Osteoblast (primary cell): ENCODE measurements around the gene FRMD8. TPM values are rescaled to one million over a fixed set of nuclear protein-coding genes. Genes with fewer than 3 reads are reported as not detected.
A peak's percentile ranks its signal among the peaks of the same experiment; 100 is the strongest.

Experiments
- DNase-seq: peaks from one replicate; pipeline ENCODE4 v3.0.0; 2011; ENCODE audit warnings: low spot score, mixed read lengths; ENCODE audit not compliant: insufficient read length; ENCODE audit errors: missing footprints
- H2AFZ ChIP-seq: 2 replicates; pipeline ENCODE4 v1.6.0; 2011; ENCODE audit warnings: mild to moderate bottlenecking, low read length
- H3K27ac ChIP-seq: 2 replicates; pipeline ENCODE4 v1.5.1; 2011; ENCODE audit warnings: mild to moderate bottlenecking, low read depth, low read length, moderate library complexity
- H3K27me3 ChIP-seq: 2 replicates; pipeline ENCODE4 v1.6.0; 2012; ENCODE audit warnings: mild to moderate bottlenecking, control low read depth, inconsistent platforms, low read length, moderate library complexity; ENCODE audit not compliant: insufficient read depth
- H3K36me3 ChIP-seq: 2 replicates; pipeline ENCODE4 v1.5.1; 2011; ENCODE audit warnings: mild to moderate bottlenecking, low read length, control low read depth, moderate library complexity; ENCODE audit not compliant: insufficient read depth
- H3K4me1 ChIP-seq: 2 replicates; pipeline ENCODE4 v1.5.1; 2011; ENCODE audit warnings: mild to moderate bottlenecking, low read length, control low read depth, moderate library complexity; ENCODE audit not compliant: insufficient read depth
- H3K4me2 ChIP-seq: 2 replicates; pipeline ENCODE4 v1.6.0; 2011; ENCODE audit warnings: mild to moderate bottlenecking, low read length; ENCODE audit not compliant: insufficient read depth
- H3K4me3 ChIP-seq: fragments of 200-600 bp; sonication (generic); 3 replicates; pipeline ENCODE4 v1.5.1; 2012; ENCODE audit warnings: mild to moderate bottlenecking, low read length, inconsistent platforms; ENCODE audit not compliant: insufficient read depth
- H3K79me2 ChIP-seq: 2 replicates; pipeline ENCODE4 v1.6.0; 2012; ENCODE audit warnings: mild to moderate bottlenecking, low read length, control low read depth, inconsistent platforms; ENCODE audit not compliant: insufficient read depth
- H3K9me3 ChIP-seq: 2 replicates; pipeline ENCODE4 v1.5.1; 2011; ENCODE audit warnings: low read depth, low read length, control low read depth
- H4K20me1 ChIP-seq: 2 replicates; pipeline ENCODE4 v1.6.0; 2012; ENCODE audit warnings: mild to moderate bottlenecking, low read length, control low read depth; ENCODE audit not compliant: insufficient read depth
- total RNA-seq: library from RNA; depleted of rRNA; stranded (reverse); fragments of >200 nt; gene quantifications from 2 replicates; pipeline ENCODE4 v1.2.3, GENCODE V29; 2012
- TF ChIP-seq, protein P1 (sequence below): IDR thresholded peaks from 2 replicates; pipeline ENCODE4 v1.5.1; 2011; ENCODE audit warnings: mild to moderate bottlenecking, low read depth, low read length, moderate library complexity; ENCODE audit errors: extremely low read depth

The FRMD8 gene
- total RNA-seq, 1 donor, result 78.2 TPM

DNA sequence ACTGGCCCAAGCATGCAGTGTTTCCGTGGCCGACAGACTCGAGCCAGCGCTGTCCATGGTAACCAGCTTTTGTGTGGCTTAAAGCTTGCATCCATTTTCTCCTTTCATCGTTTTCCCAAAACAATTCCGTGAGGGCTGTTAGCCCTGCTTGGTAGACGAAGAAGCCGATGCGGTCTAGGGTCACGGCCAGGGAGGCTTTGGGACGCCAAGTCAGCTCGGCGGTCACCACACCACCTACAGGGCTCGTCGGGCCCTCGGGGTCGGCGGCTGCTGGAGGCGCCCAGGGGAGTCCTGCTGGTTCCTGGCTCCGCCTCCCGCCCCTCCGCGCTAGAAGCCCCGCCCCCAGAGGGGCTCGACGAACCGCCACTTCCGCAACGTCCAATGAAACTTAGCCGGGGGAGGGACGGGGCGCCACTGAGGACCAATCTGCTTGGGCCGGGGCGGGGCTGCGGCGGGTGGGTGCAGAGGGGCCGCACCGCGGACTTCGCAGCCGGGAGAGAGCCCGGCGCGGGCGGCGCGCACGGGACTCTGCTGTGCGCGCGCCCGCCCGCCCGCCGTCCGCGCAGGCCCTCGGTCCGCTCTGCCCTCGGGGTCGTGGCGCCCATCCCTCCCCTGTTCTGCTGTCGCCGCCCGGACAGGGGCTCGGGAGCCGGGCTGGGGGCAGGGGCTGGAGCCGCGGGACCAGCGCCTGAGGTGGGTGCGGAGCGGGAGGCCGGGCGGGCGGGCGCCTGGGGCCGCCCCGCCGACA lies 32.0 kb upstream of the FRMD8 start, which contains the start of gene TIGD3:
TIGD3 (plus strand) TSS at position 487 of the 748 bp plus-strand sequence. CDS start 1,058 bp downstream, outside the sequence.
- H3K9me3 ChIP-seq, result no peaks in the 10 kb centered on the region
- peaks cover 37% of the 10 kb centered on the region for H3K36me3 ChIP-seq

DNA sequence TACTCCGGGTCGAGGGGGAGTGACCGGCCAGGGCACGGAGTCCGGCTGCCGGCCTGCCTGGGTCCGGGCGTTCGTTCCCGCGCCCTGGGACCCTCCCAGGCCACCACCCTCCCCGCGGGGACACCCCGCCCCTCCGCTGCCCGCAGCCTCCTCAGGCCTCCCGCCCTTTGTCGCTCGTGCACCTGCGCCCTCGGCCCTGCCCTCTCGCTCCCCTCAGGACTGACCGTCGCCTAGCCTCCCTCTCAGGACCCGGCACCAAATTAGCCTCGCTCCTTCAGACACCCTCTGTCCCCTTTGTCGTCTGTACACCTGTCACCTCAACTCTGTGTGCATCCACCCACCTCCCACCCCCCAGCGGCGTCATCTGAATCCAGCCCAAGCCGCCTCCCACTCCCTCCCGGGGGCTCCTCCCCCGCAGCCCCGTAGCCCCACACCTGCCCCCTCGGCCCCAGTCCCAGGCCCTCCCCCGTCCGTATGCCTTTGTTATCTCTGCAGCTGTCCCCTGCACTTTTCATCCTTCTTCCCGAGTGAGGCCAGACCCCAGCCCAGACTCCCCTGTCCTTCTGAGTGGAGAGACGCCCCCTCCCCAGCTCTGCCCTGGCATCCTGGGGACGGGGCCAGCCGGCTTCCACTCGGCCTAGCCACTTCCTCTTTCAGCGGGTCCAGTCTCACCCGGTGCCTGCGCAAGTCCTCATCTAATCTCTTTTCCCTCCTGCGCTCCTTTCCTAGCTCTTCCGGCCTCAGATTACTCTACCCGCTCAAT lies 31.2 kb upstream of the FRMD8 start:
- peaks cover 20% of the 10 kb centered on the region for H4K20me1 ChIP-seq
- TF ChIP-seq, protein P1, sequence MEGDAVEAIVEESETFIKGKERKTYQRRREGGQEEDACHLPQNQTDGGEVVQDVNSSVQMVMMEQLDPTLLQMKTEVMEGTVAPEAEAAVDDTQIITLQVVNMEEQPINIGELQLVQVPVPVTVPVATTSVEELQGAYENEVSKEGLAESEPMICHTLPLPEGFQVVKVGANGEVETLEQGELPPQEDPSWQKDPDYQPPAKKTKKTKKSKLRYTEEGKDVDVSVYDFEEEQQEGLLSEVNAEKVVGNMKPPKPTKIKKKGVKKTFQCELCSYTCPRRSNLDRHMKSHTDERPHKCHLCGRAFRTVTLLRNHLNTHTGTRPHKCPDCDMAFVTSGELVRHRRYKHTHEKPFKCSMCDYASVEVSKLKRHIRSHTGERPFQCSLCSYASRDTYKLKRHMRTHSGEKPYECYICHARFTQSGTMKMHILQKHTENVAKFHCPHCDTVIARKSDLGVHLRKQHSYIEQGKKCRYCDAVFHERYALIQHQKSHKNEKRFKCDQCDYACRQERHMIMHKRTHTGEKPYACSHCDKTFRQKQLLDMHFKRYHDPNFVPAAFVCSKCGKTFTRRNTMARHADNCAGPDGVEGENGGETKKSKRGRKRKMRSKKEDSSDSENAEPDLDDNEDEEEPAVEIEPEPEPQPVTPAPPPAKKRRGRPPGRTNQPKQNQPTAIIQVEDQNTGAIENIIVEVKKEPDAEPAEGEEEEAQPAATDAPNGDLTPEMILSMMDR, result no peak
- no peaks in the 10 kb centered on the region for H3K79me2 ChIP-seq
- H3K36me3 ChIP-seq, result peaks cover 31% of the 10 kb centered on the region
- peaks cover 17% of the 10 kb centered on the region for H3K4me1 ChIP-seq
- peaks cover 30% of the 10 kb centered on the region for H3K27me3 ChIP-seq
- peak overlapping the region; percentile 99 for H3K4me2 ChIP-seq
- H2AFZ ChIP-seq, result peak overlapping the region; percentile 82
- no peak for DNase-seq
- no peak overlapping the region for H3K27ac ChIP-seq
- peak overlapping the region; percentile 79 for H3K4me3 ChIP-seq
- no peaks in the 10 kb centered on the region for H3K9me3 ChIP-seq

More for the DNA sequence above, 32.0 kb upstream of the FRMD8 start, which contains the start of gene TIGD3:
- peak within 1 kb of the TSS; percentile 79 for H3K4me3 ChIP-seq
- H4K20me1 ChIP-seq, result peaks cover 20% of the 10 kb centered on the region
- peak within 1 kb of the TSS; percentile 82 for H2AFZ ChIP-seq
- DNase-seq, result peak; percentile 100
- H3K4me2 ChIP-seq, result peak within 1 kb of the TSS; percentile 99
- H3K27me3 ChIP-seq, result peaks cover 30% of the 10 kb centered on the region
- no peaks in the 10 kb centered on the region for H3K79me2 ChIP-seq
- H3K27ac ChIP-seq, result peak within 1 kb of the TSS; percentile 41
- TF ChIP-seq, protein P1, result no peak
- H3K4me1 ChIP-seq, result peaks cover 17% of the 10 kb centered on the region

DNA sequence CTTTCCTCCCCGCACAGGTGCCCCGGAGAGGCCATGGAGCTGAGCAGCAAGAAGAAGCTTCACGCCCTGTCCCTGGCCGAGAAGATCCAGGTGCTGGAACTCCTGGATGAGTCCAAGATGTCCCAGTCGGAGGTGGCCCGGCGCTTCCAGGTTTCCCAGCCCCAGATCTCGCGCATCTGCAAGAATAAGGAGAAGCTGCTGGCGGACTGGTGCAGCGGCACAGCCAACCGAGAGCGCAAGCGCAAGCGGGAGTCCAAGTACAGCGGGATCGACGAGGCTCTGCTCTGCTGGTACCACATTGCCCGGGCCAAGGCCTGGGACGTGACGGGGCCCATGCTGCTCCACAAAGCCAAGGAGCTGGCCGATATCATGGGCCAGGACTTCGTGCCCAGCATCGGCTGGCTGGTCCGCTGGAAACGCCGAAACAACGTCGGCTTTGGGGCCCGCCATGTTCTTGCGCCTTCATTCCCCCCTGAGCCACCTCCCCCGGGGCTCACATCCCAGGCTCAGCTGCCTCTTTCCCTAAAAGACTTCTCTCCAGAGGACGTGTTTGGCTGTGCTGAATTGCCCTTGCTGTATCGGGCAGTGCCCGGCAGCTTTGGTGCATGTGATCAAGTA lies 30.6 kb upstream of the FRMD8 start:
- Histone ChIP-seq H3K4me2 (peak overlapping the region; percentile 99), H3K27ac (no peak overlapping the region), H3K79me2 (no peaks in the 10 kb centered on the region), H2AFZ (peak overlapping the region; percentile 82), H3K27me3 (peaks cover 30% of the 10 kb centered on the region), H4K20me1 (peaks cover 20% of the 10 kb centered on the region), H3K9me3 (no peaks in the 10 kb centered on the region), H3K4me1 (peaks cover 17% of the 10 kb centered on the region), H3K4me3 (peak overlapping the region; percentile 61), H3K36me3 (peaks cover 24% of the 10 kb centered on the region)
- TF ChIP-seq, protein P1, result no peak
- DNase-seq, result peak; percentile 91
